ENCODE results near the gene CRTC1. TPM values are rescaled to one million over a fixed set of nuclear protein-coding genes. Genes with fewer than 3 reads are reported as not detected.
A peak's percentile ranks its signal among the peaks of the same experiment; 100 is the strongest.

Gene CRTC1
- total and polyA plus RNA-seq, 7 donors: 4.5 to 12.5 (median 8.1) TPM

- H3K4me3 ChIP-seq: no peak overlapping the region
- DNase-seq (peak; percentile 66 to 77), ATAC-seq (peak in 2 of 4 donors; percentile 33 to 57)
These were observed 27.7 kb downstream of the CRTC1 start for GRCh38 chr19:18710996-18711751.

GRCh38 chr19:18711893-18712292 is 28.4 kb downstream of the CRTC1 start:
- intact Hi-C loops (cut with DNase I): no loop called here
- H3K27ac ChIP-seq: no peak overlapping the region
- 81 to 92% (median 83%) methylated on average over 3 of the region's 3 CpGs for WGBS, 3 donors

More at GRCh38 chr19:18710996-18711751, 27.7 kb downstream of the CRTC1 start:
- TF ChIP-seq CTCF (IDR thresholded peaks at IDR 0.05): no peak
- H3K9me3 ChIP-seq: no peaks in the 10 kb centered on the region
- intact Hi-C loops (cut with DNase I): no loop called here
- H3K36me3 ChIP-seq (ENCODE audit: insufficient read depth in 1 of 2, low read depth in 1 of 2): no peaks in the 10 kb centered on the region
- whole genome bisulfite sequencing, 3 donors: 55 to 66% (median 64%) methylated on average over 28 of the region's 28 CpGs
- H3K27me3 ChIP-seq (ENCODE audit: insufficient read depth in 3 of 3, low read length in 2 of 3): no peaks in the 10 kb centered on the region
- peaks cover 4% of the 10 kb centered on the region for H3K4me1 ChIP-seq
- no peak overlapping the region for H3K27ac ChIP-seq

GRCh38 chr19:18712981-18713380 is 29.5 kb downstream of the CRTC1 start:
- H3K27ac ChIP-seq: no peak overlapping the region
- peaks cover 4% of the 10 kb centered on the region for H3K4me1 ChIP-seq
- intact Hi-C loops (cut with DNase I): no loop called here
- 64 to 73% (median 68%) methylated on average over 5 of the region's 5 CpGs for WGBS, 3 donors
- no peaks in the 10 kb centered on the region for H3K36me3 ChIP-seq (ENCODE audit: insufficient read depth in 1 of 2, low read depth in 1 of 2)
- H3K27me3 ChIP-seq (ENCODE audit: insufficient read depth in 3 of 3, low read length in 2 of 3): no peaks in the 10 kb centered on the region
- H3K4me3 ChIP-seq: no peak overlapping the region
- DNase-seq (no peak), ATAC-seq (no peak)
- TF ChIP-seq CTCF (IDR thresholded peaks at IDR 0.05): no peak
- H3K9me3 ChIP-seq: no peaks in the 10 kb centered on the region

More at GRCh38 chr19:18711893-18712292, 28.4 kb downstream of the CRTC1 start:
- peaks cover 4% of the 10 kb centered on the region for H3K4me1 ChIP-seq
- H3K9me3 ChIP-seq: no peaks in the 10 kb centered on the region
- no peak for TF ChIP-seq CTCF (IDR thresholded peaks at IDR 0.05)
- no peaks in the 10 kb centered on the region for H3K27me3 ChIP-seq (ENCODE audit: insufficient read depth in 3 of 3, low read length in 2 of 3)
- no peaks in the 10 kb centered on the region for H3K36me3 ChIP-seq (ENCODE audit: insufficient read depth in 1 of 2, low read depth in 1 of 2)
- no peak for DNase-seq
- no peak for ATAC-seq
- H3K4me3 ChIP-seq: no peak overlapping the region

- Histone ChIP-seq H3K9me3 (no peaks in the 10 kb centered on the region), H3K27me3 (ENCODE audit: insufficient read depth in 3 of 3, low read length in 2 of 3) (no peaks in the 10 kb centered on the region), H3K4me1 (peaks cover 4% of the 10 kb centered on the region), H3K4me3 (no peak overlapping the region), H3K36me3 (ENCODE audit: insufficient read depth in 1 of 2, low read depth in 1 of 2) (no peaks in the 10 kb centered on the region), H3K27ac (no peak overlapping the region)
- DNase-seq (no peak), ATAC-seq (peak in 2 of 4 donors; percentile 25 to 34)
- intact Hi-C loops (cut with DNase I): no loop called here
- WGBS, 3 donors: 82 to 85% (median 84%) methylated on average over 18 of the region's 18 CpGs
- no peak for TF ChIP-seq CTCF (IDR thresholded peaks at IDR 0.05)
These were observed 30.2 kb downstream of the CRTC1 start for GRCh38 chr19:18713550-18714117.

Data from psoas muscle (tissue), 8 donors.